ENCODE results near the gene TNC.

TNC gene

DNA sequence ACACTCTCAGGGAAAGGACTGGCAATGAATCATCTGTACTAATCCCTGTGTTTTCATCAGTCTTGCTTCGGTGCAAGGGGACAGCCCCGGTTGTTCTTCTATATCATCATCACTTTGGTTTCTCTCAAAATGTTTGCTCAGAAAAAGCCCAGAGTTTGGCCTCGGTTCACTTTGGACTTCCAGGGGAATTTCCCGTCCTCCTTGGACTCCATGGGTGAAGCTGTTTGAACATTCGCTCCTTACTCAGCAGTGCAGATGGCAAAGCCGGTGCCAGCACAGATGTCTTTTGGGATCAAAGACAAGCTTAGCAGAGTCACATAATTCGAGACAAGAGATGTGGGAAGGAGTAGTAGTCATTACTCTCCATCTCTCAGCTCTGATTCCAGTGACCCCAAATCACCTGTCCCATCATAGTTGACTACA, 117.7 kb downstream of the TNC start:
- no peak overlapping the region for H3K27ac ChIP-seq (ENCODE audit: low read depth, low read length, severe bottlenecking)
- 83 to 97% methylated on average over 4 to 5 of the region's 7 CpGs for WGBS, 2 experiments (ENCODE audit: insufficient coverage in 2 of 2)
- no peaks in the 10 kb centered on the region for H3K4me1 ChIP-seq (ENCODE audit: control insufficient read depth, insufficient read depth, low read length, poor library complexity, severe bottlenecking)

GRCh38 chr9:114998326-114998725, 119.6 kb downstream of the TNC start:
- Histone ChIP-seq H3K4me1 (ENCODE audit: control insufficient read depth, insufficient read depth, low read length, poor library complexity, severe bottlenecking) (no peaks in the 10 kb centered on the region), H3K36me3 (ENCODE audit: control insufficient read depth, insufficient read depth, low read length) (no peaks in the 10 kb centered on the region), H3K9me3 (ENCODE audit: control insufficient read depth, low read length) (no peaks in the 10 kb centered on the region), H3K27ac (ENCODE audit: low read depth, low read length, severe bottlenecking) (no peak overlapping the region), H3K4me3 (ENCODE audit: extremely low read depth, insufficient read depth, low read length, poor library complexity, severe bottlenecking) (no peak overlapping the region)
- WGBS, 2 experiments (ENCODE audit: insufficient coverage in 2 of 2) = no CpG with 5 or more reads among the region's 2 CpGs

More for the DNA sequence above, 117.7 kb downstream of the TNC start:
- H3K4me3 ChIP-seq (ENCODE audit: extremely low read depth, insufficient read depth, low read length, poor library complexity, severe bottlenecking) = no peak overlapping the region
- no peaks in the 10 kb centered on the region for H3K36me3 ChIP-seq (ENCODE audit: control insufficient read depth, insufficient read depth, low read length)
- no peaks in the 10 kb centered on the region for H3K9me3 ChIP-seq (ENCODE audit: control insufficient read depth, low read length)

DNA sequence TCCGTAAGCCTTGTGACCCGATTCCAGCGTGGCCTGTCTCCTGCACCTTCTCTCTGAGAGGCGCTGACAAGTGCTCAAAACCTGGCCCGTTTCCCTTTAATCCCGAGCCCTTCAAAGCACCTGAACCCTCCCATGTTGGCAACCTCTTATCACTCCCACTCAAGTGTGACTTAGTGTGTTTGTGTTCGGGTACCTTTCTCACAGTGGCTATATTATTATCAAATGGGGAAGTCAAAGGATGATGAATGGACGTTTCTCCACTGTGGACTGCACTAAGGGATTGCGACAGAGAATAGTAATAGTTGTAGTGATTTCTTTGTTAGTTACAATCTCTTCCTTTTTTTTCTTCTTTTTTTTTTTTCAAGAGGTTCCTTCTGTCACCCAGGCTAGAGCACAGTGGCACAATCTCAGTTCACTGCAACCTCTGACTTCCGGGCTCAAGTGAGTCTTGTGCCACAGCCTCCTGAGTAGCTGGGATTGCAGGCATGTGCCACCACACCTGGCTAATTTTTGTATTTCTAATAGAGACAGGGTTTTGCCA, 122.2 kb downstream of the TNC start:
- no peaks in the 10 kb centered on the region for H3K36me3 ChIP-seq (ENCODE audit: control insufficient read depth, insufficient read depth, low read length)
- H3K9me3 ChIP-seq (ENCODE audit: control insufficient read depth, low read length) = no peaks in the 10 kb centered on the region
- H3K4me1 ChIP-seq (ENCODE audit: control insufficient read depth, insufficient read depth, low read length, poor library complexity, severe bottlenecking) = no peaks in the 10 kb centered on the region
- 83 to 86% methylated on average over 4 to 5 of the region's 10 CpGs for WGBS, 2 experiments (ENCODE audit: insufficient coverage in 2 of 2)
- H3K4me3 ChIP-seq (ENCODE audit: extremely low read depth, insufficient read depth, low read length, poor library complexity, severe bottlenecking) = no peak overlapping the region
- no peak overlapping the region for H3K27ac ChIP-seq (ENCODE audit: low read depth, low read length, severe bottlenecking)

GRCh38 chr9:114994768-114995167, 123.2 kb downstream of the TNC start:
- no peaks in the 10 kb centered on the region for H3K4me1 ChIP-seq (ENCODE audit: control insufficient read depth, insufficient read depth, low read length, poor library complexity, severe bottlenecking)

DNA sequence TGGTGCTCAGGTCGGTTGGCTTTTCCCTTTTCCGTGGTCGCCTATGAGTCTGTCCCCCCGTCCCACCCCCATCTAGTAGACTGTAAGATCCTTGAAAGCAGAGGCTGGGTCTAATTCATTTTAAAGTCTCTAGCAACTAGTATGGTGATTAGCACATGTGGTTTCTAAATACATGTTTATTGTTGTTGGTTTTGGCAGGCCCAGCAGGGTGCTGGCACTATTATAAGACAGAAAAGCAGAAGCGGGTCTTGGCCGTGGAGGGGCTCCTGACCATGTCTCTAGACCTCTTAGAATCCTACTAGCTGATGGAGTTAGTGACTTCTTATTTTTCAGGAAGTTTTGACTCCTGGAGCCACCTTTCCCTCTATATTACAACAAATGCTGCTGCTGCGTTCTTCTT, 126.1 kb downstream of the TNC start:
- Histone ChIP-seq H3K27ac (ENCODE audit: low read depth, low read length, severe bottlenecking) (no peak overlapping the region), H3K4me3 (ENCODE audit: extremely low read depth, insufficient read depth, low read length, poor library complexity, severe bottlenecking) (no peak overlapping the region), H3K36me3 (ENCODE audit: control insufficient read depth, insufficient read depth, low read length) (no peaks in the 10 kb centered on the region), H3K4me1 (ENCODE audit: control insufficient read depth, insufficient read depth, low read length, poor library complexity, severe bottlenecking) (no peaks in the 10 kb centered on the region), H3K9me3 (ENCODE audit: control insufficient read depth, low read length) (no peaks in the 10 kb centered on the region)
- 86 to 100% methylated on average over 1 of the region's 7 CpGs for WGBS, 2 experiments (ENCODE audit: insufficient coverage in 2 of 2)

More at GRCh38 chr9:114994768-114995167, 123.2 kb downstream of the TNC start:
- H3K4me3 ChIP-seq (ENCODE audit: extremely low read depth, insufficient read depth, low read length, poor library complexity, severe bottlenecking) = no peak overlapping the region
- H3K9me3 ChIP-seq (ENCODE audit: control insufficient read depth, low read length) = no peaks in the 10 kb centered on the region
- H3K36me3 ChIP-seq (ENCODE audit: control insufficient read depth, insufficient read depth, low read length) = no peaks in the 10 kb centered on the region
- H3K27ac ChIP-seq (ENCODE audit: low read depth, low read length, severe bottlenecking) = no peak overlapping the region

- Histone ChIP-seq H3K4me3 (ENCODE audit: extremely low read depth, insufficient read depth, low read length, poor library complexity, severe bottlenecking) (no peak overlapping the region), H3K4me1 (ENCODE audit: control insufficient read depth, insufficient read depth, low read length, poor library complexity, severe bottlenecking) (no peaks in the 10 kb centered on the region)
Observed at GRCh38 chr9:114990901-114991300, 127.1 kb downstream of the TNC start.

DNA sequence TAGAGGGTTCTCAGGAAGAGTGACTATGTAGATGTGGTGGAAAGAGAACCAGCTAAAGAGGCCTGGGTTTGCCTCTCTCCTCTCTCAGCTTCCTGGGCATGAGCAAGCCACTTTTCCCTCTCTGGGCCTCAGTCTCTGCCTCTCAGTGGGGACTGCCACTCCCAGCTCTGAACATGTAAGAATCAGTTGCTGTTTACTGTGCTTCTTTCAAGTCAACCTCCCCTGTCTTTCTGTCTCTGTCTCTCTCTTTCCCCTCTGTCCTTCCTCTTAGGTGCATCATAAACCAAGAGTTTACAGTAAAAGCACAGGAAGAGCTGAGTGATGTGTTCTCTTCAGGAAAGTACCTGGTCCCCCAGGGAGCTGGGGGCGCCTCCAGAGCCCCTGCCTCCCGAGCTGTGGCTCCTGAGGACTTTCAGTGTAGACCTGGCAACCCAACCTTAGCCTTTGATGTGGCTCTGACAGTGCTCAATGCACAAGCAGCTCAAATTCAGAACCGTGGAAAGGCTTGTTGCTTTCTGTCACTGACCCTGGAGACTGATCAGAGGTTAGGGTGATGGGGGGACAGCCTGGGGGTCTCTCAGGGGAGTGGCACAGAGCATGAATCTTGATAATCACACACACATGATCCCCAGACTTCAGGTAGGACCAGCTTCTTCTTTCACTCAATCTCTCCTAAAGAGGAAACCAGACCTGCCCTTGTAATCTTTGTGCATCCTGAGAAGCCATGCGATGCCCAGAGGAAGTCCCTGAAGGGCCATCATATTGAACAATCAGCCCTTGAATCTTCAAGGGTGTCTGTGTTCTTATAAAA, 128.2 kb downstream of the TNC start:
- no peaks in the 10 kb centered on the region for H3K4me1 ChIP-seq (ENCODE audit: control insufficient read depth, insufficient read depth, low read length, poor library complexity, severe bottlenecking)
- WGBS, 2 experiments (ENCODE audit: insufficient coverage in 2 of 2) = 57 to 83% methylated on average over 3 of the region's 4 CpGs
- no peak overlapping the region for H3K4me3 ChIP-seq (ENCODE audit: extremely low read depth, insufficient read depth, low read length, poor library complexity, severe bottlenecking)
- no peaks in the 10 kb centered on the region for H3K9me3 ChIP-seq (ENCODE audit: control insufficient read depth, low read length)
- H3K36me3 ChIP-seq (ENCODE audit: control insufficient read depth, insufficient read depth, low read length) = no peaks in the 10 kb centered on the region
- H3K27ac ChIP-seq (ENCODE audit: low read depth, low read length, severe bottlenecking) = no peak overlapping the region

More at GRCh38 chr9:114990901-114991300, 127.1 kb downstream of the TNC start:
- 83% methylated on average over 2 of the region's 6 CpGs; no CpG with 5 or more reads in 1 of the 2 experiments for WGBS, 2 experiments (ENCODE audit: insufficient coverage in 2 of 2)
- Histone ChIP-seq H3K27ac (ENCODE audit: low read depth, low read length, severe bottlenecking) (no peak overlapping the region), H3K36me3 (ENCODE audit: control insufficient read depth, insufficient read depth, low read length) (no peaks in the 10 kb centered on the region), H3K9me3 (ENCODE audit: control insufficient read depth, low read length) (no peaks in the 10 kb centered on the region)

DNA sequence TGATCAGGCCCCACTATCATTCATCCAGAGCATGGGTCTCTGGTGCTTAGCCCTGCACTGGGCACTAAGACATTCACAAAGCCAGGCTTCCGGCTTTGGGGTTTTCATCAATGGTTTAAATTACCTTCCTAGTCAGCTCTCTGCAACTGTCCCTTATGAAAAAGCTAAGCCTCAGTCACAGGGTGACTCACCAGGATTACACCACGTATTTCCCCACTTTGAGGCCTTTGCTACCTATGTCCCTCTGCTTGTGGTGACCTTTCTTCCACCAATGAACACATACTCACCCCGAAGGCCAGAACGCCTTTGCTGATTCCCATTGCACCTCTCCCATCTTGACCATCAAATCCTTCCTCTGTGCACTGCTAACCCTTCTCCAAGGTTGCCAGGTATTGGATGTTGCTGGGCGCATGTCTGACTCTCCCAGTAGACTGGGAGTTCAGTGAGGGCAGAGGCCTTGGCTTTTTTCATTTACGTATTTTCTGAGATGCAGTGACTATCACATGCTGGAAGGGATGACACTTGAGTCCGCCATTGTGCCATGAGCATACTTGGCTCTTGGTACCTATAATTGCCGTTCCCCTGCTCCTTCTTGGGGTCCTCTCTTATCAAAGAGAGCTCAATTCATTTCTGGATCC, 128.9 kb downstream of the TNC start:
- 91 to 95% methylated on average over 6 to 8 of the region's 8 CpGs for WGBS, 2 experiments (ENCODE audit: insufficient coverage in 2 of 2)
- H3K36me3 ChIP-seq (ENCODE audit: control insufficient read depth, insufficient read depth, low read length) = no peaks in the 10 kb centered on the region
- no peak overlapping the region for H3K4me3 ChIP-seq (ENCODE audit: extremely low read depth, insufficient read depth, low read length, poor library complexity, severe bottlenecking)
- no peak overlapping the region for H3K27ac ChIP-seq (ENCODE audit: low read depth, low read length, severe bottlenecking)
- no peaks in the 10 kb centered on the region for H3K9me3 ChIP-seq (ENCODE audit: control insufficient read depth, low read length)
- H3K4me1 ChIP-seq (ENCODE audit: control insufficient read depth, insufficient read depth, low read length, poor library complexity, severe bottlenecking) = no peaks in the 10 kb centered on the region

- Histone ChIP-seq H3K36me3 (ENCODE audit: control insufficient read depth, insufficient read depth, low read length) (no peaks in the 10 kb centered on the region), H3K4me1 (ENCODE audit: control insufficient read depth, insufficient read depth, low read length, poor library complexity, severe bottlenecking) (no peaks in the 10 kb centered on the region), H3K9me3 (ENCODE audit: control insufficient read depth, low read length) (no peaks in the 10 kb centered on the region), H3K27ac (ENCODE audit: low read depth, low read length, severe bottlenecking) (no peak overlapping the region), H3K4me3 (ENCODE audit: extremely low read depth, insufficient read depth, low read length, poor library complexity, severe bottlenecking) (no peak overlapping the region)
- WGBS, 2 experiments (ENCODE audit: insufficient coverage in 2 of 2) = 100% methylated on average over 1 of the region's 1 CpG; no CpG with 5 or more reads in 1 of the 2 experiments
Observed at GRCh38 chr9:114987116-114987515, 130.8 kb downstream of the TNC start.

DNA sequence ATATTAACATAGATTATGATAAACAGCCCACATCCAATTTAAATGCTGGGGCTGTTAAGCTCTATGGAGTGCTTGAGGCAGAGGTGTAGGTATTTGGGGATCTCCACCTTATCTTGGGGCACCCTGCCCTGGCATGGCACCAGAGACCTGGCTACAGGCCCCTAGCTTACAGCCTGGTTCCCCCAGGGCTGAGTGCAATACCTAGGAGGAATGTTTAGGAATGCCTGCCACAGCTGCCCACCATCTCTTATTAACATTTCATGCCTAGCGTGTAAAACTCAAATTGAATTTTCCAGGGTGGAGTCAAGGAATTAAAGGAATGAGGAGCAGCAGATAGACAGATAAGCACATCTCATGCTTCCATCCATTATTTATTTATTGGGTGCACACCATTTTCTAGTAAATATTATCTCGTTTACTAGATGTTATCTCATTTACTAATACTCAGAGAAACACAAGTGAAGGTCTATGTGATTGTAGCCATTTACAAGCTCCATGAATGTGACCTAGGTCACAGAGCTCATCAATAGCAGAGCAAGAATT, 131.9 kb downstream of the TNC start:
- no CpG with 5 or more reads among the region's 2 CpGs for WGBS, 2 experiments (ENCODE audit: insufficient coverage in 2 of 2)
- Histone ChIP-seq H3K9me3 (ENCODE audit: control insufficient read depth, low read length) (no peaks in the 10 kb centered on the region), H3K4me3 (ENCODE audit: extremely low read depth, insufficient read depth, low read length, poor library complexity, severe bottlenecking) (no peak overlapping the region), H3K27ac (ENCODE audit: low read depth, low read length, severe bottlenecking) (no peak overlapping the region), H3K36me3 (ENCODE audit: control insufficient read depth, insufficient read depth, low read length) (no peaks in the 10 kb centered on the region), H3K4me1 (ENCODE audit: control insufficient read depth, insufficient read depth, low read length, poor library complexity, severe bottlenecking) (no peaks in the 10 kb centered on the region)
